GM18499 (cell line): Measurements from ENCODE around the gene PHLPP2.
A peak's percentile ranks its signal among the peaks of the same experiment; 100 is the strongest.

ENCODE experiments used
- ATAC-seq: cut with Tn5 transposase; IDR thresholded peaks from one replicate; pipeline ENCODE4 v1.9.1; 2021; ENCODE audit warnings: moderate number of reproducible peaks; ENCODE audit not compliant: insufficient read depth, unreplicated experiment

PHLPP2 gene

GRCh38 chr16:71724320-71724751, at the start of gene PHLPP2:
PHLPP2 (minus strand) TSS chr16:71724701; CDS start chr16:71714795, 9,906 bp downstream.
- no peak for ATAC-seq

- ATAC-seq, result no peak
Observed at GRCh38 chr16:71771571-71771970, 47.1 kb upstream of the PHLPP2 start.

- ATAC-seq, result no peak
Observed at GRCh38 chr16:71769222-71769621, 44.7 kb upstream of the PHLPP2 start.

GRCh38 chr16:71767060-71767900, 42.8 kb upstream of the PHLPP2 start:
- no peak for ATAC-seq

- ATAC-seq, result no peak
Observed at GRCh38 chr16:71762186-71762585, 37.7 kb upstream of the PHLPP2 start.

- ATAC-seq, result no peak
Observed at GRCh38 chr16:71761097-71761496, 36.6 kb upstream of the PHLPP2 start.

GRCh38 chr16:71758293-71758760, 33.8 kb upstream of the PHLPP2 start:
- ATAC-seq, result no peak

GRCh38 chr16:71754652-71755051, 30.2 kb upstream of the PHLPP2 start:
- no peak for ATAC-seq

GRCh38 chr16:71754108-71754507, 29.6 kb upstream of the PHLPP2 start:
- ATAC-seq, result no peak

GRCh38 chr16:71748226-71748625, 23.7 kb upstream of the PHLPP2 start:
- ATAC-seq, result no peak

- ATAC-seq, result no peak
Observed at GRCh38 chr16:71746442-71747046, 22.0 kb upstream of the PHLPP2 start.

- ATAC-seq, result no peak
Observed at GRCh38 chr16:71738855-71739254, 14.4 kb upstream of the PHLPP2 start.

- ATAC-seq, result no peak
Observed at GRCh38 chr16:71737501-71737900, 13.0 kb upstream of the PHLPP2 start.

GRCh38 chr16:71734511-71734910, 10.0 kb upstream of the PHLPP2 start:
- no peak for ATAC-seq

- no peak for ATAC-seq
Observed at GRCh38 chr16:71732587-71732986, 8.1 kb upstream of the PHLPP2 start.

- ATAC-seq, result no peak
Observed at GRCh38 chr16:71727551-71728324, 3.2 kb upstream of the PHLPP2 start.

GRCh38 chr16:71726476-71727315, 2.2 kb upstream of the PHLPP2 start:
- no peak for ATAC-seq

- peak; percentile 40 for ATAC-seq
Observed at GRCh38 chr16:71723537-71724319, 773 bp downstream of the PHLPP2 start.
